ENCODE data around the gene DOCK8. TPM values are rescaled to one million over a fixed set of nuclear protein-coding genes. Genes with fewer than 3 reads are reported as not detected.

DOCK8 gene
- total RNA-seq, 4 donors from 2014 or later: 18.1 to 33.3 (median 28.6) TPM

GRCh38 chr9:274406-274805 lies 59.7 kb downstream of the DOCK8 start:
- no peak for DNase-seq (ENCODE audit: low spot score)
- no peak for TF ChIP-seq CTCF (IDR thresholded peaks at IDR 0.05)
- ATAC-seq (ENCODE audit: low FRiP score): no peak

GRCh38 chr9:277601-278295 lies 63.1 kb downstream of the DOCK8 start:
- no peak for ATAC-seq (ENCODE audit: low FRiP score)
- no peak for DNase-seq (ENCODE audit: low spot score)
- no peak for TF ChIP-seq CTCF (IDR thresholded peaks at IDR 0.05)

- ATAC-seq (ENCODE audit: low FRiP score) (no peak), DNase-seq (ENCODE audit: low spot score) (no peak)
- TF ChIP-seq CTCF (IDR thresholded peaks at IDR 0.05): no peak
Observed at GRCh38 chr9:278651-279050, 64.0 kb downstream of the DOCK8 start.

- no peak for DNase-seq (ENCODE audit: low spot score)
- no peak for ATAC-seq (ENCODE audit: low FRiP score)
- TF ChIP-seq CTCF (IDR thresholded peaks at IDR 0.05): no peak
Observed at GRCh38 chr9:279674-280073, 65.0 kb downstream of the DOCK8 start.

GRCh38 chr9:281741-282645 lies 67.3 kb downstream of the DOCK8 start:
- ATAC-seq (ENCODE audit: low FRiP score): no peak
- no peak for TF ChIP-seq CTCF (IDR thresholded peaks at IDR 0.05)

GRCh38 chr9:286071-286740 lies 71.5 kb downstream of the DOCK8 start:
- no peak for TF ChIP-seq CTCF (IDR thresholded peaks at IDR 0.05)
- DNase-seq (ENCODE audit: low spot score) (no peak), ATAC-seq (ENCODE audit: low FRiP score) (no peak)

More at GRCh38 chr9:281741-282645, 67.3 kb downstream of the DOCK8 start:
- no peak for DNase-seq (ENCODE audit: low spot score)
